HG02938 (cell line): ENCODE measurements around the gene PLXND1.

Experiments
- ATAC-seq: cut with Tn5 transposase; IDR thresholded peaks from one replicate; pipeline ENCODE4 v1.9.1; 2021; ENCODE audit warnings: mild to moderate bottlenecking, moderate library complexity; ENCODE audit not compliant: unreplicated experiment

The PLXND1 gene

DNA sequence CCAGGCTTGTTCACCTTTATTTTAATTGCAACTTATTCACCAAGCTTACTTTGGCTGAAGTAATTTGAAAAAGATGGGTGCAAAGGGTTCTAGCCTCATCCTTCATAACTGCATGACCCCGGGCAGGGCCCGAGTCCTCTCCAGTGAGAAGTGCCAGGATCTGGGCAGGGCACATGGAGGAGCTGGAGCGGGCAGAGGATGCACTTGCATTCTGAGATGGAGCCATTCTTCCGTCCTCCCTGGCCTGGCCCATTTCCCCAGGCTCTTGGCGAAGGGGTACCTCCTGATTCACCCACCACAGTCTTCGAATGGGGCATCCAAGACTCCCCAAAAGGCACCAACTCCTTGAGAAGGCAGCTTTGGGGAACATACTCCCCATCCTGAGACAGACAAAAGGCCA lies 22.5 kb upstream of the PLXND1 start:
- ATAC-seq: no peak

DNA sequence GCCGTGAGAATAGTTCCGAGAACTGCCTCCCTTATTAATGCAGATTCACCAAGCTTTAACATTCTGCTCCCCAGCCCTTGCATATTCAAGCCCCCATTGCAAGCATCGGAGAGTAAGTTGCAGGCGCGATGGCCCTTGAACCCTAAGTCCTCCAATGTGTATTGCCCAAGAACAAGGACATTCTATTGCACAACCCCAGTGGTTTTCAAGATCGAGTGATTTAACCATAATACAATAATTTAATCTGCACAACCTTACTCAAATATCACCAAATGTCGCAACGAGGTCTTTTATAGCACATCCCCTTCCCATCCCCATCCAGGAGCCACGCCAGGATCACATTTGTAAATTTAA lies 21.7 kb upstream of the PLXND1 start:
- ATAC-seq: no peak

DNA sequence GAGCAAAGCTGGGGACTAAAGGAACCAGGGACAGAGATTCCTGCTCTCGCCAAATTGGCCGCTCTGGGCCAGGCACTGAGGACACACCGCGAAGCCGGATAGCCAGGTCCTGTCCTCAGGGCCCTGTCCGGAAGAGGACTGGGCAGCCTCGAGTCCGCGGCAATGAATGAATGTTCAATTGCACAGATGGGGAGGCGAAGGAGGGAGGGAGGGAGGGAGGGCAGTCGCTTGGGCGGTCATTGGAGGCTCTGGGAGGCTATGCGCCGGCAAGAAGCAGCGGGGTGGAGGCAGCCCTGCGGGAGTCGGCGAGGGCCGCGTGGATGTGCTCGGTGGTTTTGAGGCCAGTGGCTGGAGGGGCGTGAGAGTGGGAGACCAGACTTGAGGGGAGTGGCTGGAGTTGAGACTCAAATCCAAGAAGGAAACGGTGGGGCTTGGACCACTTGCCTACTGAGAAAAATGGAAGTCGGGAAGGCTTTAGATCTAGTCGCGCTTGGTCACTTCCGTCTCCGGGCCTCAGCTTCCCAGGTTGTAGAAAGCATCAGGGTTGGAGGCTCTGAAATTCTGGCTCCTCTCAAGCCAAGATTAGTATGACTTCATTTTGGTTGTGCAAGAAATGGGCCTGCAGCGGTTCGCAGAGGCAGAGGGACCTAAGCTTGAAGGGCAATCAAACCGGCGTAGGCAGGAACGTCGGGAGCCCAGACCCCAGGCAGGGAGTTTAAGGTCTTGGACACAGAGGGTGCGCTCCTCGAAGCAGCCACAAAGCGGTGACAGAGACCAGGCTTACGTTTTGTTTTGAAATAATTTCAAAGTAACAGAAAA lies 21.1 kb upstream of the PLXND1 start:
- ATAC-seq: peak; percentile 43

GRCh38 chr3:129626744-129627349 lies 20.4 kb upstream of the PLXND1 start:
- peak; percentile 74 for ATAC-seq

- no peak for ATAC-seq
Measured at GRCh38 chr3:129625072-129625874, 18.8 kb upstream of the PLXND1 start.

GRCh38 chr3:129624347-129625071 lies 18.0 kb upstream of the PLXND1 start:
- ATAC-seq: no peak

DNA sequence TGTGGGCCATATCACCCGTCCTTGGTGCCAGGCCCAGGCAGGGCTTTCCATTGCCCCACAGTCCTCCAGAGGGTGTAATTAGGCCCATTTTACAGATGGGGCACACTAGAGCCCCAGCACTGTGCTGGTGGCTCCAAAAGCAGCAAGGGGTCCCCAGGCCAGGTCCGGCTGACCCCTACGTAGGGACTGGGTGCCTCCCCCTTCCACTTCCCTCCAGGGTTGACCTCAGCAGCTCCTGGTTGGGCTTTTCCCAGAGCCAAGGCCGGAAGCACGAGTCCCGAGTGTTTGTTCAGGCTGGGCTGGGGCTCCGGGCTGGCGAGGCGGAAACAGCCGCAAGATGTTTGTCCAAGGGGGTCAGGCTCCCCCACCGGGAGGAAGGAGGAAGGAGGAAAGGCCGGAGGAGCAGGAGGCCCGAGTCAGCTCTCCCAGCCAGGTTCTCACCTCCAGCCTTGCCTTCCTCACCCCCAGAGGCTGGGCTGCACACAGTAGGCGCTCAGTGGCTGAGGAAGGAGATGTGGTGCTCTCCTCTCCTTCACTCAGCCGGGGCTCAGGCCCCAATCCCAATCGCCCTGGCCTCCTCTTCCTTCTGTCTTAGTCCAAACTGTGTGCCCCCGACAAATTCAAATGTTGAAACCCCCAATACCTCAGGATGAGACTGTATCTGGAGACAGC lies 17.1 kb upstream of the PLXND1 start:
- ATAC-seq: no peak

- ATAC-seq: no peak
Measured at GRCh38 chr3:129622933-129623332, 16.5 kb upstream of the PLXND1 start.

DNA sequence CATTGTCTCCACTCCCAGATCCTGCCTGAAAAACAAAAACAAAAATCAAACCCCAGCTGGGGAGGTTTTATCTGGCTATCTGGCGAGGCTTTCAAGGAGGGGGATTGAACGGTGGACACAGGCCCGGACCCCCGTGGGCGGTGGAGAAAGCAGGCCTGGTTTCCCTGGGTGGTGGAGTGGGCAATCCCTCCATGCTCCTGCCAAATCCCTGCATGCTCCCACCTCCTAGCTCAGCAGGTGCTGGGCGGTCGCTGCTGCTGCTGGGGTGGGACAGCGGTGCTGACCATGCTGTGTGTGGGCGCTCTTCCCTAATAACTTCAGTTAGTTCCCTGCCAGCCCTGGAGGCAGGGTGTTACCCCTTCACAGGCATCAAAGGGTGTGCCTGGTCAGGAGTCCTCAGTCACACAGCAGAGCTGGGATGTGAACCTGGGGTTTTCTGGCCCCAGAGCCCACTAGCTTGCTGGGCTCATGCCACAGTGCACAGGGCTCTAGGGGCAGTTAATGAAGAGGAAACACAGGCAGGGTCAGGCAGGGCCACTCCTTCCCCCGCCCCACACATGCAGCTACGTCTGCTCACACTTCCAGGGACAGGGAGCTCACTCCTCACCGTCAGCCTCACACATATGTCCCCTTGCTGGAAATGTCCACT lies 15.9 kb upstream of the PLXND1 start:
- no peak for ATAC-seq

- ATAC-seq: no peak
Measured at GRCh38 chr3:129621626-129622225, 15.2 kb upstream of the PLXND1 start.

GRCh38 chr3:129620828-129621559 lies 14.5 kb upstream of the PLXND1 start:
- no peak for ATAC-seq

DNA sequence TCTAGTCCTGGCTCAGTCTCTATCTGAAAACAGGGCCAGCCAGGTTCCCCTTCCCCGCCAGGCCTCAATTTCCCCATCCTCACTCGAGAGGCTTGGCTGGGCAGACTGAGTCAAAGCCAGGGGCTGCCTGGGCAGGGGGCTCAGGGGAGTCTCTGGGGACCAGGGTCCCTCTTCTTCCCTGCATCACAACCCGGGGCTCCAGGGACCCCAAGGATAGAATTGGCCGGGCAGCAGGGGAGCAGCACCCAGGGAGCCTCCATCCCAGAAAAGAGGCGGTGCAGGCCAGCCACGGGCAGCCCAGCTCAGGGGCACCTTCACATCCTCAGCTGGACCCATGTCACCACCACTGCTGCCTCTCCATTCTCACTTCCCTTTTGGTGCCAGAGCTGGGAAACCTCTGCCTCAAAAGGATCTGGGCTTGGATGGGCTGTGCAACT lies 13.3 kb upstream of the PLXND1 start:
- ATAC-seq: no peak

DNA sequence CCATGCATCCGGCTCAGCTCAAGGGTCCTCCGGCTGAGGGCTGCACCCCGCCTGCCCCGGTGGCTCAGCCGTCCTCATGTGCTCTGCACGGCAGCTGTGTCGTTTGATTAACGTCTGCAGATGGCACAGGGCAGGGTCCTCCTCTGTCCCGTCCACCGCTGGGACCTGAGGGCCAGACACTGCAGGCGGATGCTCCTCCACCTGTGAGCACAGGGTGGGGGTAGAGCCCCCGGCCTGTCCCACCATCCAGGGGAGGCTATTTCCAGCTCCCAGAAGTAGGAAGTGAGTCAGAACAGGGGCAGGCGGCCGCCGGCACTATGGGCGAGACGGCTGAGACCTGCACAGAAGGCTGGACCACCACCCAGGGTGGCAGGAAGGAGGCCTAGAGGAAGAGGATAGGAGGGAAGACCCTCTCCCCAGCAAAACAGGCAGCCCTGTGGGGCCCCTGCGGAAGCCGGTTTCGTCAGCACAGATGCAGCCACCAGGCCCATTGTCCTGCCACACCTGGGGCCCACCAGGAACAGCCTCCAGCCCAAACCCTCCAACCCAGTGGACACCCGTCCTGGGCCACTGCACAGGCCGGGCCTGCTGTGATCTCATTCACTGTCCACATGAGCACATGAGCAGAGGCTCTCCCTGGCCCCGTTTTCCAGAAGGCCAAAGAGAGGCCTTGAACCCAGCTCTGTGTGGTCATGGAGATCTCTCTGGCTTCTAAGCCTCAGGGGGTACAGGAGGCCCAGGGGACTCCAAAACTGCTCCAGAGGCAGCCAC lies 12.6 kb upstream of the PLXND1 start:
- no peak for ATAC-seq

- ATAC-seq: no peak
Measured at GRCh38 chr3:129618186-129618820, 11.8 kb upstream of the PLXND1 start.

DNA sequence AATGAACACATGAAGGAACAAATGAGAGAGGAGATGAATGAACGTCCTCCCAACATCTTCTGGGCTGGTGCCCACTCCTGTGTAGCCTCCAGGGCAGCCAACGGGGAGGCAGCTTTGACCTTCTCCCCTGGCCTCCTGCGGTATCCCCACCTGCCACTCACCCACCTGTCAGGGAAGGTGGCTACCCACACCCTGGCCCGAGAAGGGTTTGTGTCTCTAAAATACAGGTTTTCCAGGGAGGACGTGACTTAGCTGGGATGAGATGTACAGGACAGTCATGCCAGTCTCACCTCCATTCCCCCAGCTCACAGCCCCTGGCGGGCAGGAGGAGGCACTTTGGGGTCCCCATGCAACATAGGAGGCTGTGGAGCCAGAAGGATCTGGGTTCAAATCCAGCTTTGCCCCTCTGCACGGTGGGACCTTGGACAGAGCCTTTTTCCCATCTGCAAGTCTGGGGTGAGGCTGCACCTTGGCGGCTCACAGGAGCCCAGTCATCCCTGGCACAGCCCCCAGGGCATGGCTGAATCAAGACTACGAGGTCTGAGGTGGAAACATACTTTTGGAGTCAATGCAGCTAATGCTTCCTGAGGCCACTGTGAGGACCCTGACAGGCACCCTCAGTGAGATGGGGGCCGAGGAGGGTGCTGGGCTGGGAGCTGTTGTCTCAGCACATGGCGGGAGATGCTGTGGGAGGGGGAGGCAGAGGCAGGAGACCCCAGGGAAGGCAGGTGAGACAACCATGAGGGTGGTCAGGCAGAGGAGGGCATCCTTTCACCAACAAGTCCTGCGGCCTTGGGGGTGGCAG lies 11.1 kb upstream of the PLXND1 start:
- ATAC-seq: no peak

- no peak for ATAC-seq
Measured at GRCh38 chr3:129616713-129617112, 10.2 kb upstream of the PLXND1 start.

DNA sequence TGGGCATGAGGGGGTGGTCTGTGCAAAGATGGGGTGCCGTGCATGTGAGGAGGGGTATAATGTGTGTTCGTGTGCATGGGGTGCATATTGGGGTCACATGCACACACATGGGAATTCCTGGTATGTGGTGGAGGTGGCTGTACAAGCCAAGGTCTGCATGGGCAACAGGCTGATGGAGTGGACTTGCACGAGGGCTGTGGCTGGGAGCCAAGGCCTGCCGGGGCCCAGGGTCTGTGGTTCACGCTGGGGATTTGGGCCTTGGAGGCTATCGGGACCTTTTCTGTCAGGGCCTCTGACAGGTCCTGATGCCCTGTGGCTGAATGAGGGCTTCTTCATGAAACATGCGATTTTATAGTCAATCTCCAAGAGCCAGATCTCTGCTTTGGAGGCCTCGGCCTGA lies 9.8 kb upstream of the PLXND1 start:
- no peak for ATAC-seq
